ENCODE data around the gene EFNA2. TPM values are rescaled to one million over a fixed set of nuclear protein-coding genes. Genes with fewer than 3 reads are reported as not detected.
"Not testable (repeated sequence)": the region's sequence is repeated elsewhere in the genome, so short reads cannot be mapped to it uniquely, and the experiment has no call there.

Gene EFNA2
- total and polyA plus RNA-seq, 4 donors: 2.8 TPM; not detected in 3

- Histone ChIP-seq H3K4me1 (ENCODE audit: control insufficient read depth in 1 of 2, insufficient read depth in 2 of 2, low read length in 2 of 2) (no peaks in the 10 kb centered on the region), H3K27me3 (ENCODE audit: control insufficient read depth in 1 of 2, insufficient read depth in 2 of 2, low read length in 1 of 2) (no peaks in the 10 kb centered on the region), H3K36me3 (ENCODE audit: control insufficient read depth in 1 of 2, insufficient read depth in 2 of 2, low read length in 1 of 2) (no peaks in the 10 kb centered on the region), H3K9me3 (ENCODE audit: control insufficient read depth, low read length) (no peaks in the 10 kb centered on the region), H3K27ac (ENCODE audit: low read depth in 1 of 2, low read length in 2 of 2) (no peak overlapping the region), H3K4me3 (ENCODE audit: low read length in 2 of 2) (no peak overlapping the region)
- intact Hi-C loops (cut with DNase I): no loop called here
- WGBS, 2 donors: 2 to 3% methylated on average over 61 to 66 of the region's 66 CpGs
- peak; percentile 78 to 89 for DNase-seq
- peak; percentile 79 for ATAC-seq (ENCODE audit: low FRiP score)
These were observed 39.3 kb downstream of the EFNA2 start for GRCh38 chr19:1324806-1325567.

- WGBS, 2 donors: 83 to 84% methylated on average over 38 of the region's 38 CpGs
- DNase-seq (no peak), ATAC-seq (ENCODE audit: low FRiP score) (no peak)
- Histone ChIP-seq H3K4me1 (ENCODE audit: control insufficient read depth in 1 of 2, insufficient read depth in 2 of 2, low read length in 2 of 2) (no peaks in the 10 kb centered on the region), H3K4me3 (ENCODE audit: low read length in 2 of 2) (no peak overlapping the region), H3K9me3 (ENCODE audit: control insufficient read depth, low read length) (no peaks in the 10 kb centered on the region), H3K27ac (ENCODE audit: low read depth in 1 of 2, low read length in 2 of 2) (no peak overlapping the region), H3K36me3 (ENCODE audit: control insufficient read depth in 1 of 2, insufficient read depth in 2 of 2, low read length in 1 of 2) (no peaks in the 10 kb centered on the region), H3K27me3 (ENCODE audit: control insufficient read depth in 1 of 2, insufficient read depth in 2 of 2, low read length in 1 of 2) (no peaks in the 10 kb centered on the region)
- intact Hi-C loops (cut with DNase I): no loop called here
These were observed 40.1 kb downstream of the EFNA2 start for GRCh38 chr19:1325568-1326294.

GRCh38 chr19:1327125-1327524 lies 41.5 kb downstream of the EFNA2 start:
- Histone ChIP-seq H3K27me3 (ENCODE audit: control insufficient read depth in 1 of 2, insufficient read depth in 2 of 2, low read length in 1 of 2) (no peaks in the 10 kb centered on the region), H3K9me3 (ENCODE audit: control insufficient read depth, low read length) (no peaks in the 10 kb centered on the region), H3K36me3 (ENCODE audit: control insufficient read depth in 1 of 2, insufficient read depth in 2 of 2, low read length in 1 of 2) (no peaks in the 10 kb centered on the region), H3K4me3 (ENCODE audit: low read length in 2 of 2) (no peak overlapping the region), H3K27ac (ENCODE audit: low read depth in 1 of 2, low read length in 2 of 2) (no peak overlapping the region), H3K4me1 (ENCODE audit: control insufficient read depth in 1 of 2, insufficient read depth in 2 of 2, low read length in 2 of 2) (no peaks in the 10 kb centered on the region)
- DNase-seq: no peak
- intact Hi-C loops (cut with DNase I): no loop called here
- WGBS, 2 donors: 81 to 87% methylated on average over 12 to 14 of the region's 14 CpGs
- no peak for ATAC-seq (ENCODE audit: low FRiP score)

GRCh38 chr19:1332208-1332607 lies 46.5 kb downstream of the EFNA2 start:
- H3K27ac ChIP-seq (ENCODE audit: low read depth in 1 of 2, low read length in 2 of 2); H3K9me3 ChIP-seq (ENCODE audit: control insufficient read depth, low read length); H3K36me3 ChIP-seq (ENCODE audit: control insufficient read depth in 1 of 2, insufficient read depth in 2 of 2, low read length in 1 of 2); H3K4me3 ChIP-seq (ENCODE audit: low read length in 2 of 2); intact Hi-C loops (cut with DNase I); ATAC-seq (ENCODE audit: low FRiP score); H3K4me1 ChIP-seq (ENCODE audit: control insufficient read depth in 1 of 2, insufficient read depth in 2 of 2, low read length in 2 of 2); H3K27me3 ChIP-seq (ENCODE audit: control insufficient read depth in 1 of 2, insufficient read depth in 2 of 2, low read length in 1 of 2); DNase-seq: not testable (repeated sequence)
- WGBS, 2 donors: 82 to 84% methylated on average over 8 of the region's 8 CpGs

- intact Hi-C loops (cut with DNase I): no loop called here
- no peak overlapping the region for H3K4me3 ChIP-seq (ENCODE audit: low read length in 2 of 2)
These were observed 50.5 kb downstream of the EFNA2 start for GRCh38 chr19:1336079-1336684.

GRCh38 chr19:1340681-1341469 lies 55.2 kb downstream of the EFNA2 start:
- no peak for ATAC-seq (ENCODE audit: low FRiP score)
- intact Hi-C loops (cut with DNase I): no loop called here

More at GRCh38 chr19:1336079-1336684, 50.5 kb downstream of the EFNA2 start:
- ATAC-seq (ENCODE audit: low FRiP score): no peak
- H3K9me3 ChIP-seq (ENCODE audit: control insufficient read depth, low read length): no peaks in the 10 kb centered on the region
- H3K36me3 ChIP-seq (ENCODE audit: control insufficient read depth in 1 of 2, insufficient read depth in 2 of 2, low read length in 1 of 2): no peaks in the 10 kb centered on the region
- 88% methylated on average over 22 of the region's 22 CpGs for WGBS, 2 donors
- no peak for DNase-seq
- no peaks in the 10 kb centered on the region for H3K4me1 ChIP-seq (ENCODE audit: control insufficient read depth in 1 of 2, insufficient read depth in 2 of 2, low read length in 2 of 2)
- no peak overlapping the region for H3K27ac ChIP-seq (ENCODE audit: low read depth in 1 of 2, low read length in 2 of 2)
- H3K27me3 ChIP-seq (ENCODE audit: control insufficient read depth in 1 of 2, insufficient read depth in 2 of 2, low read length in 1 of 2): no peaks in the 10 kb centered on the region

GRCh38 chr19:1343041-1343440 lies 57.4 kb downstream of the EFNA2 start:
- intact Hi-C loops (cut with DNase I): no loop called here
- H3K36me3 ChIP-seq (ENCODE audit: control insufficient read depth in 1 of 2, insufficient read depth in 2 of 2, low read length in 1 of 2): no peaks in the 10 kb centered on the region
- H3K4me3 ChIP-seq (ENCODE audit: low read length in 2 of 2): no peak overlapping the region
- no peak for ATAC-seq (ENCODE audit: low FRiP score)
- no peaks in the 10 kb centered on the region for H3K4me1 ChIP-seq (ENCODE audit: control insufficient read depth in 1 of 2, insufficient read depth in 2 of 2, low read length in 2 of 2)
- WGBS, 2 donors: 25 to 27% methylated on average over 7 of the region's 7 CpGs
- no peaks in the 10 kb centered on the region for H3K27me3 ChIP-seq (ENCODE audit: control insufficient read depth in 1 of 2, insufficient read depth in 2 of 2, low read length in 1 of 2)
- no peaks in the 10 kb centered on the region for H3K9me3 ChIP-seq (ENCODE audit: control insufficient read depth, low read length)
- H3K27ac ChIP-seq (ENCODE audit: low read depth in 1 of 2, low read length in 2 of 2): no peak overlapping the region
- DNase-seq: no peak

More at GRCh38 chr19:1340681-1341469, 55.2 kb downstream of the EFNA2 start:
- Histone ChIP-seq H3K27me3 (ENCODE audit: control insufficient read depth in 1 of 2, insufficient read depth in 2 of 2, low read length in 1 of 2) (no peaks in the 10 kb centered on the region), H3K36me3 (ENCODE audit: control insufficient read depth in 1 of 2, insufficient read depth in 2 of 2, low read length in 1 of 2) (no peaks in the 10 kb centered on the region), H3K27ac (ENCODE audit: low read depth in 1 of 2, low read length in 2 of 2) (no peak overlapping the region), H3K4me3 (ENCODE audit: low read length in 2 of 2) (no peak overlapping the region), H3K4me1 (ENCODE audit: control insufficient read depth in 1 of 2, insufficient read depth in 2 of 2, low read length in 2 of 2) (no peaks in the 10 kb centered on the region), H3K9me3 (ENCODE audit: control insufficient read depth, low read length) (no peaks in the 10 kb centered on the region)
- 77 to 81% methylated on average over 28 of the region's 28 CpGs for whole genome bisulfite sequencing, 2 donors
- DNase-seq: no peak

- no peaks in the 10 kb centered on the region for H3K4me1 ChIP-seq (ENCODE audit: control insufficient read depth in 1 of 2, insufficient read depth in 2 of 2, low read length in 2 of 2)
- H3K9me3 ChIP-seq (ENCODE audit: control insufficient read depth, low read length): no peaks in the 10 kb centered on the region
- ATAC-seq (ENCODE audit: low FRiP score): no peak
- intact Hi-C loops (cut with DNase I): no loop called here
- H3K27ac ChIP-seq (ENCODE audit: low read depth in 1 of 2, low read length in 2 of 2): no peak overlapping the region
- no peak for DNase-seq
- WGBS, 2 donors: 86 to 87% methylated on average over 18 of the region's 18 CpGs
- H3K27me3 ChIP-seq (ENCODE audit: control insufficient read depth in 1 of 2, insufficient read depth in 2 of 2, low read length in 1 of 2): no peaks in the 10 kb centered on the region
- H3K36me3 ChIP-seq (ENCODE audit: control insufficient read depth in 1 of 2, insufficient read depth in 2 of 2, low read length in 1 of 2): no peaks in the 10 kb centered on the region
- H3K4me3 ChIP-seq (ENCODE audit: low read length in 2 of 2): no peak overlapping the region
These were observed 63.5 kb downstream of the EFNA2 start for GRCh38 chr19:1349211-1349610.

Data from aorta (tissue), 5 donors.